ENCODE measurements around the gene RBM34.

- TF ChIP-seq CTCF (IDR thresholded peaks at IDR 0.05) (no peak), POLR2A (IDR thresholded peaks at IDR 0.05) (no peak), POLR2AphosphoS5 (IDR thresholded peaks at IDR 0.05) (no peak)
These were observed 72.1 kb downstream of the RBM34 start for GRCh38 chr1:235088907-235089306.

Measured in gastroesophageal sphincter (tissue), 3 donors.